Measurements from ENCODE around the gene PLCH1.

GRCh38 chr3:155744010-155744625 lies 753 bp downstream of the PLCH1 start:
- TF ChIP-seq FOSL1 (tag; conservative IDR thresholded peaks at IDR 0.05) (no peak), NCOA1 (IDR thresholded peaks at IDR 0.05; ENCODE audit: low read depth) (no peak), ARID2 (IDR thresholded peaks at IDR 0.05) (no peak)

All from K562 (cell line).